ENCODE measurements around the gene MMP3.

Gene MMP3

GRCh38 chr11:102836290-102836875 lies 7.0 kb downstream of the MMP3 start:
- WGBS, 2 experiments: 71 to 77% methylated on average over 3 of the region's 3 CpGs
- Histone ChIP-seq H3K27me3 (ENCODE audit: control insufficient read depth, insufficient read depth, low read length, poor library complexity, severe bottlenecking) (no peaks in the 10 kb centered on the region), H3K4me3 (ENCODE audit: insufficient read depth, low read depth, low read length) (no peak overlapping the region), H3K4me1 (ENCODE audit: control insufficient read depth, insufficient read depth, low read length) (peaks cover 14% of the 10 kb centered on the region), H3K27ac (ENCODE audit: insufficient read depth, low read depth, low read length, poor library complexity, severe bottlenecking) (no peak overlapping the region), H3K9me3 (ENCODE audit: control insufficient read depth, low read length) (no peaks in the 10 kb centered on the region), H3K36me3 (ENCODE audit: control insufficient read depth, insufficient read depth, low read length) (no peaks in the 10 kb centered on the region)

GRCh38 chr11:102833731-102834130 lies 9.7 kb downstream of the MMP3 start:
- Histone ChIP-seq H3K27me3 (ENCODE audit: control insufficient read depth, insufficient read depth, low read length, poor library complexity, severe bottlenecking) (no peaks in the 10 kb centered on the region), H3K36me3 (ENCODE audit: control insufficient read depth, insufficient read depth, low read length) (no peaks in the 10 kb centered on the region), H3K27ac (ENCODE audit: insufficient read depth, low read depth, low read length, poor library complexity, severe bottlenecking) (no peak overlapping the region), H3K4me3 (ENCODE audit: insufficient read depth, low read depth, low read length) (no peak overlapping the region), H3K9me3 (ENCODE audit: control insufficient read depth, low read length) (no peaks in the 10 kb centered on the region), H3K4me1 (ENCODE audit: control insufficient read depth, insufficient read depth, low read length) (peaks cover 14% of the 10 kb centered on the region)
- 91 to 94% methylated on average over 2 of the region's 2 CpGs for WGBS, 2 experiments

GRCh38 chr11:102832612-102833011 lies 10.8 kb downstream of the MMP3 start:
- H3K4me1 ChIP-seq (ENCODE audit: control insufficient read depth, insufficient read depth, low read length): peaks cover 14% of the 10 kb centered on the region
- no peak overlapping the region for H3K27ac ChIP-seq (ENCODE audit: insufficient read depth, low read depth, low read length, poor library complexity, severe bottlenecking)
- H3K27me3 ChIP-seq (ENCODE audit: control insufficient read depth, insufficient read depth, low read length, poor library complexity, severe bottlenecking): no peaks in the 10 kb centered on the region
- no peak overlapping the region for H3K4me3 ChIP-seq (ENCODE audit: insufficient read depth, low read depth, low read length)
- 91 to 98% methylated on average over 4 to 7 of the region's 7 CpGs for WGBS, 2 experiments
- no peaks in the 10 kb centered on the region for H3K9me3 ChIP-seq (ENCODE audit: control insufficient read depth, low read length)
- H3K36me3 ChIP-seq (ENCODE audit: control insufficient read depth, insufficient read depth, low read length): no peaks in the 10 kb centered on the region

GRCh38 chr11:102831489-102832440 lies 11.6 kb downstream of the MMP3 start:
- no peaks in the 10 kb centered on the region for H3K9me3 ChIP-seq (ENCODE audit: control insufficient read depth, low read length)
- H3K27ac ChIP-seq (ENCODE audit: insufficient read depth, low read depth, low read length, poor library complexity, severe bottlenecking): no peak overlapping the region
- WGBS, 2 experiments: 95 to 97% methylated on average over 38 of the region's 38 CpGs
- H3K4me1 ChIP-seq (ENCODE audit: control insufficient read depth, insufficient read depth, low read length): peaks cover 14% of the 10 kb centered on the region
- no peak overlapping the region for H3K4me3 ChIP-seq (ENCODE audit: insufficient read depth, low read depth, low read length)
- no peaks in the 10 kb centered on the region for H3K27me3 ChIP-seq (ENCODE audit: control insufficient read depth, insufficient read depth, low read length, poor library complexity, severe bottlenecking)
- no peaks in the 10 kb centered on the region for H3K36me3 ChIP-seq (ENCODE audit: control insufficient read depth, insufficient read depth, low read length)

GRCh38 chr11:102831128-102831488 lies 12.3 kb downstream of the MMP3 start:
- Histone ChIP-seq H3K9me3 (ENCODE audit: control insufficient read depth, low read length) (no peaks in the 10 kb centered on the region), H3K4me3 (ENCODE audit: insufficient read depth, low read depth, low read length) (no peak overlapping the region), H3K27me3 (ENCODE audit: control insufficient read depth, insufficient read depth, low read length, poor library complexity, severe bottlenecking) (no peaks in the 10 kb centered on the region), H3K27ac (ENCODE audit: insufficient read depth, low read depth, low read length, poor library complexity, severe bottlenecking) (no peak overlapping the region), H3K36me3 (ENCODE audit: control insufficient read depth, insufficient read depth, low read length) (no peaks in the 10 kb centered on the region), H3K4me1 (ENCODE audit: control insufficient read depth, insufficient read depth, low read length) (peaks cover 7% of the 10 kb centered on the region)
- WGBS, 2 experiments: 100% methylated on average over 1 to 2 of the region's 2 CpGs

GRCh38 chr11:102830001-102830727 lies 13.2 kb downstream of the MMP3 start:
- WGBS, 2 experiments: 93 to 95% methylated on average over 5 of the region's 5 CpGs
- Histone ChIP-seq H3K4me3 (ENCODE audit: insufficient read depth, low read depth, low read length) (no peak overlapping the region), H3K27me3 (ENCODE audit: control insufficient read depth, insufficient read depth, low read length, poor library complexity, severe bottlenecking) (no peaks in the 10 kb centered on the region), H3K27ac (ENCODE audit: insufficient read depth, low read depth, low read length, poor library complexity, severe bottlenecking) (no peak overlapping the region), H3K4me1 (ENCODE audit: control insufficient read depth, insufficient read depth, low read length) (no peaks in the 10 kb centered on the region), H3K9me3 (ENCODE audit: control insufficient read depth, low read length) (no peaks in the 10 kb centered on the region), H3K36me3 (ENCODE audit: control insufficient read depth, insufficient read depth, low read length) (no peaks in the 10 kb centered on the region)

GRCh38 chr11:102829316-102830000 lies 14.0 kb downstream of the MMP3 start:
- 88 to 94% methylated on average over 5 to 6 of the region's 6 CpGs for WGBS, 2 experiments
- no peaks in the 10 kb centered on the region for H3K27me3 ChIP-seq (ENCODE audit: control insufficient read depth, insufficient read depth, low read length, poor library complexity, severe bottlenecking)
- H3K4me3 ChIP-seq (ENCODE audit: insufficient read depth, low read depth, low read length): no peak overlapping the region
- no peaks in the 10 kb centered on the region for H3K36me3 ChIP-seq (ENCODE audit: control insufficient read depth, insufficient read depth, low read length)
- H3K9me3 ChIP-seq (ENCODE audit: control insufficient read depth, low read length): no peaks in the 10 kb centered on the region
- no peaks in the 10 kb centered on the region for H3K4me1 ChIP-seq (ENCODE audit: control insufficient read depth, insufficient read depth, low read length)
- H3K27ac ChIP-seq (ENCODE audit: insufficient read depth, low read depth, low read length, poor library complexity, severe bottlenecking): no peak overlapping the region

- Histone ChIP-seq H3K4me1 (ENCODE audit: control insufficient read depth, insufficient read depth, low read length) (no peaks in the 10 kb centered on the region), H3K36me3 (ENCODE audit: control insufficient read depth, insufficient read depth, low read length) (no peaks in the 10 kb centered on the region), H3K27me3 (ENCODE audit: control insufficient read depth, insufficient read depth, low read length, poor library complexity, severe bottlenecking) (no peaks in the 10 kb centered on the region), H3K27ac (ENCODE audit: insufficient read depth, low read depth, low read length, poor library complexity, severe bottlenecking) (no peak overlapping the region), H3K9me3 (ENCODE audit: control insufficient read depth, low read length) (no peaks in the 10 kb centered on the region), H3K4me3 (ENCODE audit: insufficient read depth, low read depth, low read length) (no peak overlapping the region)
- WGBS, 2 experiments: no CpG with 5 or more reads among the region's 1 CpG
Observed at GRCh38 chr11:102824556-102824955, 18.9 kb downstream of the MMP3 start.

GRCh38 chr11:102819491-102819890 lies 23.9 kb downstream of the MMP3 start:
- no peaks in the 10 kb centered on the region for H3K27me3 ChIP-seq (ENCODE audit: control insufficient read depth, insufficient read depth, low read length, poor library complexity, severe bottlenecking)
- 83 to 84% methylated on average over 6 of the region's 6 CpGs for WGBS, 2 experiments
- H3K27ac ChIP-seq (ENCODE audit: insufficient read depth, low read depth, low read length, poor library complexity, severe bottlenecking): no peak overlapping the region
- no peaks in the 10 kb centered on the region for H3K4me1 ChIP-seq (ENCODE audit: control insufficient read depth, insufficient read depth, low read length)
- no peaks in the 10 kb centered on the region for H3K36me3 ChIP-seq (ENCODE audit: control insufficient read depth, insufficient read depth, low read length)
- no peaks in the 10 kb centered on the region for H3K9me3 ChIP-seq (ENCODE audit: control insufficient read depth, low read length)
- no peak overlapping the region for H3K4me3 ChIP-seq (ENCODE audit: insufficient read depth, low read depth, low read length)
